DND-41 (cell line): ENCODE results near the gene CDX1.

Experiments used
- ATAC-seq: fragments of 200-7000 bp; cut with Tn5 transposase; 3 replicates; pipeline ENCODE4 v1.9.1; 2021; ENCODE audit warnings: low read depth; ENCODE audit not compliant: insufficient read depth
- DNase-seq: peaks from one replicate; pipeline ENCODE4 v3.0.0-alpha.2; 2020
- H2AFZ ChIP-seq: 2 replicates; pipeline ENCODE4 v1.6.0; 2012; ENCODE audit warnings: low read depth, low read length
- H3K27ac ChIP-seq: 2 replicates; pipeline ENCODE4 v1.5.1; 2012; ENCODE audit warnings: low read length, inconsistent platforms
- H3K27me3 ChIP-seq: fragments of 200-600 bp; sonication (generic); 2 replicates; pipeline ENCODE4 v1.6.0; 2012; ENCODE audit warnings: low read length, mild to moderate bottlenecking, inconsistent platforms; ENCODE audit not compliant: insufficient read depth, poor library complexity
- H3K36me3 ChIP-seq: 2 replicates; pipeline ENCODE4 v1.5.1; 2012; ENCODE audit warnings: low read length, inconsistent platforms; ENCODE audit not compliant: insufficient read depth
- H3K4me1 ChIP-seq: 2 replicates; pipeline ENCODE4 v1.5.1; 2012; ENCODE audit warnings: mild to moderate bottlenecking, low read length; ENCODE audit not compliant: insufficient read depth
- H3K4me2 ChIP-seq: 2 replicates; pipeline ENCODE4 v1.6.0; 2012; ENCODE audit warnings: mild to moderate bottlenecking, moderate library complexity, low read length, inconsistent platforms; ENCODE audit not compliant: insufficient read depth
- H3K4me3 ChIP-seq, 2 experiments: fragments of 200-600 bp in 1 of 2; shearing (Covaris generic) in 1 of 2; 2 replicates each; pipeline ENCODE4 v1.5.1; 2012 to 2016; ENCODE audit warnings: inconsistent platforms in 2 of 2, low read length in 2 of 2, mild to moderate bottlenecking in 2 of 2, low read depth in 1 of 2, moderate library complexity in 1 of 2
- H3K79me2 ChIP-seq: 2 replicates; pipeline ENCODE4 v1.6.0; 2012; ENCODE audit warnings: low read length, inconsistent platforms; ENCODE audit not compliant: insufficient read depth
- H3K9ac ChIP-seq: 2 replicates; pipeline ENCODE4 v1.6.0; 2012; ENCODE audit warnings: low read depth, mild to moderate bottlenecking, inconsistent platforms, low read length, moderate library complexity
- H3K9me3 ChIP-seq: 2 replicates; pipeline ENCODE4 v1.5.1; 2012; ENCODE audit warnings: low read length, moderate library complexity, mild to moderate bottlenecking, inconsistent platforms; ENCODE audit not compliant: insufficient read depth, severe bottlenecking
- H4K20me1 ChIP-seq: 2 replicates; pipeline ENCODE4 v1.6.0; 2012; ENCODE audit warnings: low read length; ENCODE audit not compliant: insufficient read depth
- EZH2 ChIP-seq: IDR thresholded peaks from 3 replicates; pipeline ENCODE4 v1.6.1; 2012; ENCODE audit warnings: borderline replicate concordance, low read depth, mild to moderate bottlenecking, moderate library complexity, low read length, inconsistent platforms; ENCODE audit not compliant: severe bottlenecking
- TF ChIP-seq, protein P1 (sequence below): IDR thresholded peaks from 2 replicates; pipeline ENCODE4 v1.5.1; 2012; ENCODE audit warnings: borderline replicate concordance, low read length, moderate library complexity, mild to moderate bottlenecking; ENCODE audit not compliant: poor library complexity, severe bottlenecking; ENCODE audit errors: extremely low read depth

CDX1 gene

DNA sequence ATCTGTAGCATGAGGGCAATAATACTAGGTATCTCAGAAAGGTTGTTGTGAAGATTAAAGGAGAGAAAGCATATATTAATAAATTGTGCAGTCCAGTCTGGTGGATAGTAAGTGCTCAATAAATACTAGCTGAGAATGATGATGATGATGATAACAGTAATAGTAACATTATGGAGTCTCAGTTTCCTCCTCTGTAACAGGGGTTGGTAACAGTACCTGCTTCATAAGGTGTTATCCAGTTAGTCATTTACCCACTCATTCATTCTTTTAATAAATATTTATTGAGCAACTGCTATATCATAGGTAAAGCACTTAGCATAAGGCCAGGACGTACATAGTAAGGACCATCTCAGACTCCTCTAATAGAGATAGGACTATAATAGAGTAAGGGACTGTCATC lies 30.9 kb downstream of the CDX1 start:
- H3K27me3 ChIP-seq, result peaks cover 9% of the 10 kb centered on the region
- TF ChIP-seq EZH2, result no peak
- TF ChIP-seq, protein P1, sequence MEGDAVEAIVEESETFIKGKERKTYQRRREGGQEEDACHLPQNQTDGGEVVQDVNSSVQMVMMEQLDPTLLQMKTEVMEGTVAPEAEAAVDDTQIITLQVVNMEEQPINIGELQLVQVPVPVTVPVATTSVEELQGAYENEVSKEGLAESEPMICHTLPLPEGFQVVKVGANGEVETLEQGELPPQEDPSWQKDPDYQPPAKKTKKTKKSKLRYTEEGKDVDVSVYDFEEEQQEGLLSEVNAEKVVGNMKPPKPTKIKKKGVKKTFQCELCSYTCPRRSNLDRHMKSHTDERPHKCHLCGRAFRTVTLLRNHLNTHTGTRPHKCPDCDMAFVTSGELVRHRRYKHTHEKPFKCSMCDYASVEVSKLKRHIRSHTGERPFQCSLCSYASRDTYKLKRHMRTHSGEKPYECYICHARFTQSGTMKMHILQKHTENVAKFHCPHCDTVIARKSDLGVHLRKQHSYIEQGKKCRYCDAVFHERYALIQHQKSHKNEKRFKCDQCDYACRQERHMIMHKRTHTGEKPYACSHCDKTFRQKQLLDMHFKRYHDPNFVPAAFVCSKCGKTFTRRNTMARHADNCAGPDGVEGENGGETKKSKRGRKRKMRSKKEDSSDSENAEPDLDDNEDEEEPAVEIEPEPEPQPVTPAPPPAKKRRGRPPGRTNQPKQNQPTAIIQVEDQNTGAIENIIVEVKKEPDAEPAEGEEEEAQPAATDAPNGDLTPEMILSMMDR, result no peak
- no peaks in the 10 kb centered on the region for H3K4me1 ChIP-seq
- no peak overlapping the region for H2AFZ ChIP-seq
- H3K27ac ChIP-seq, result no peak overlapping the region
- no peak overlapping the region for H3K4me2 ChIP-seq
- H3K4me3 ChIP-seq, result no peak overlapping the region
- H4K20me1 ChIP-seq, result no peaks in the 10 kb centered on the region; the same call in 1 of the 2 replicates
- H3K36me3 ChIP-seq, result no peaks in the 10 kb centered on the region
- no peak overlapping the region for H3K9ac ChIP-seq
- H3K79me2 ChIP-seq, result no peaks in the 10 kb centered on the region
- no peak for DNase-seq
- ATAC-seq, result no peak
- H3K9me3 ChIP-seq, result no peaks in the 10 kb centered on the region

DNA sequence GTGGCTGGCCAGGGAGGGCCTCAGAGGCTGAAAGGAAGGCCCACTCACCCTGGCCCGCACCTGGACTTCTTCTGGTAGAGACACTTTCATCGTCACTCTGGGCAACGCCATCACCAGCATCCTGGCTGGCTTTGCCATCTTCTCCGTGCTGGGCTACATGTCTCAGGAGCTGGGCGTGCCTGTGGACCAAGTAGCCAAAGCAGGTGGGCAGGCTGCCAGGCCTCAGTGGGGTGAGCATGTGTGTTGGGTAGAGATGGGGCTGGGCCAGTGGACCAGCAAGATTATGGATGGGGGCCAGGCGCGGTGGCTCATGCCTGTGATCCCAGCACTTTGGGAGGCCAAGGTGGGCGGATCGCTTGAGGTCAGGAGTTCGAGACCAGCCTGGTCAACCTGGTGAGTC lies 35.9 kb downstream of the CDX1 start:
- no peaks in the 10 kb centered on the region for H3K27me3 ChIP-seq
- H2AFZ ChIP-seq, result no peak overlapping the region
- ATAC-seq, result no peak
- H3K79me2 ChIP-seq, result no peaks in the 10 kb centered on the region
- no peak overlapping the region for H3K27ac ChIP-seq
- no peak overlapping the region for H3K4me3 ChIP-seq
- no peaks in the 10 kb centered on the region for H3K4me1 ChIP-seq
- no peaks in the 10 kb centered on the region for H3K9me3 ChIP-seq
- TF ChIP-seq, protein P1, result no peak
- no peak for TF ChIP-seq EZH2
- H3K36me3 ChIP-seq, result no peaks in the 10 kb centered on the region
- no peak overlapping the region for H3K4me2 ChIP-seq
- H3K9ac ChIP-seq, result no peak overlapping the region
- no peak for DNase-seq
- no peaks in the 10 kb centered on the region; the same call in 1 of the 2 replicates for H4K20me1 ChIP-seq

DNA sequence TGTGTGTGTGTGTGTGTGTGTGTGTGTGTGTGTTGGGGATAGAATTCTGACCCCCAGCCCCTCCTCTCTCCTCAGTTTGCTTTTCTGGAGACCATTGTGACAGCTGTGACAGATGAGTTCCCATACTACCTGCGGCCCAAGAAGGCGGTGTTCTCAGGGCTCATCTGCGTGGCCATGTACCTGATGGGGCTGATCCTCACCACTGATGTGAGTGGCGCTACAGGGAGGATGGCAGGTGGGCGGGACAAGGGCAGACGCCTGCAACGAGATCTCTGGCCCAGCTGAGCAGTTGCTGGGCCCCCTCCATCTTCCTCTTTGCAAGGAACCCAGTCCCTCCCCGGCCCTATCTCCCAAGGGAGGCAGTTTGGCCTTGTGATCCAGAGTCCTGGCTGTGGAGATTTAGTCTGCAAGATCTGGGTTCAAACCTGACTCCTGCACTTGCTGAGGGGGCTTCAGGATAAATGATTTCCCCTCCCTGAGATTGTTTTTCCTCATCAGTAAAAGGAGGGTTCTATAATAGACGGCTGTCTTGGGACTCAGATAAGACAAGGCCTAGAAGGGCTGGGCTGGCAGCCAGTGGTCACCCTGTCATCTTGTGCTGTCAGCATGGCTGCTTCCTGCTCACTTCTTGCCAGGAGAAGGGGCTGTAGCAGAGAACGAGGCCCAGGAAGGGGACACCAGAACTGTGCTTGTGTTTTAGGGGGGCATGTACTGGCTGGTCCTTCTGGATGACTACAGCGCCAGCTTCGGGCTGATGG lies 37.4 kb downstream of the CDX1 start:
- no peaks in the 10 kb centered on the region for H3K9me3 ChIP-seq
- no peak overlapping the region for H3K4me3 ChIP-seq
- no peaks in the 10 kb centered on the region for H3K36me3 ChIP-seq
- no peak for TF ChIP-seq EZH2
- TF ChIP-seq, protein P1, result no peak
- no peaks in the 10 kb centered on the region for H3K79me2 ChIP-seq
- no peaks in the 10 kb centered on the region for H3K27me3 ChIP-seq
- H2AFZ ChIP-seq, result no peak overlapping the region
- H3K4me1 ChIP-seq, result no peaks in the 10 kb centered on the region
- no peak overlapping the region for H3K4me2 ChIP-seq
- no peak for ATAC-seq
- no peak overlapping the region for H3K27ac ChIP-seq
- no peak overlapping the region for H3K9ac ChIP-seq
- no peak for DNase-seq
- H4K20me1 ChIP-seq, result no peaks in the 10 kb centered on the region; the same call in 1 of the 2 replicates
